Measurements from ENCODE around the gene VPS52.
"Not testable (repeated sequence)": the region's sequence is repeated elsewhere in the genome, so short reads cannot be mapped to it uniquely, and the experiment has no call there.

VPS52 gene

DNA sequence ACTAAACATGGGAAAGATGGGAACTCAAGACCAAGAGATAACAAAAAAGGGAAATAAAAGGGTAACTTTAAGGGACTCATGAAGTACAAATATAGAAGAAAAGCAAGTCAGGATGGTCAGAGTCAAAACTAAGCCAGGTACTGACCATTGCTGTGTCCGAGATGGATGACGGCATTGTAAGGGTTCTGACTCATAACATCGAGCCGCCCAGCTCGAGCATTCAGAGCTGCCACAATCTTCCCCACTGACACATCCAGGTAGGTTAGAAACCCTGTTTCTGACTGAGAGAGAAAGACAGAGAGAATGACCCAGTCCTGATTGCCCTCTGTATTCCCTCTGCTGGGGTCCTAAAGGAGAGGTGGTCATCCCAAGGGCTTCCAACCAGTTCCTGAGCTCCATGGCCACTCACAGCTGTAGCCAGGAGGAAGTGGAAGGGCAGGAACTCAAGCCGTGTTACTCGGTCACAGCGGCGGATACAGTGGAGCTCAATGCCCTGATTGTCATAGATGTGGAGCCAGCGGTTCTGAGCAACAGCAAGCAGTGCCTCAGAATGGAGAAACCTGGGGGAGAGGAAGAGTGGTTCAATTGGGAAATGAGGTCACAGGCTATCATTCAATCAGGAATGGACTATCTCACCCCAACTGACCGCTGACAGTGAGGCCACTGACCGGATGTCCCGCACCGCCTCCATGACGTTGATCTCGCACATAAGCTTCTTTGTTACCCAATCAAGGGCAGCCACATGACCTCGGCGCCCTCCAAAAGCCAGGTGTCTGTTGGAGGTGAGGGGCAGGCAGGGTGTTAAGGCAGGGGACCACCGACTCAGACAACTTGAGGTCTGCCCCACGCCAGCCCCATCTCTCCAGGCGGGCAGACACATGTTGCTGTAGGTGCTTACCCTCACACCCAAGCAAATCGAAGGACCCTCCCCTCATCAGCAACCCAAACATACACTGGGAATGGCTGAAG lies 15.6 kb upstream of the VPS52 start:
- H4K8ac ChIP-seq (ENCODE audit: low read depth, low read length), result no peak overlapping the region
- no peaks in the 10 kb centered on the region for H3K27me3 ChIP-seq (ENCODE audit: control insufficient read depth in 3 of 3, insufficient read depth in 3 of 3, low read depth in 1 of 3, low read length in 3 of 3)
- no peak for DNase-seq (ENCODE audit: low spot score)
- no peak overlapping the region for H3K18ac ChIP-seq (ENCODE audit: low read length)
- no peak overlapping the region for H3K14ac ChIP-seq (ENCODE audit: low read length)
- no peaks in the 10 kb centered on the region for H3K9me3 ChIP-seq (replicated peaks in 1 of 2; ENCODE audit: control insufficient read depth in 2 of 2, insufficient read depth in 1 of 2, low read depth in 1 of 2, low read length in 2 of 2)
- peak overlapping the region; percentile 69 for H3K23ac ChIP-seq (ENCODE audit: low read depth, low read length, poor library complexity)
- H2BK15ac ChIP-seq (ENCODE audit: low read length), result no peak overlapping the region
- H3K79me1 ChIP-seq (ENCODE audit: low read depth, low read length), result peaks cover 5% of the 10 kb centered on the region
- H2AFZ ChIP-seq (ENCODE audit: low read length), result no peak overlapping the region
- H3K4me1 ChIP-seq (ENCODE audit: control insufficient read depth in 2 of 2, insufficient read depth in 1 of 2, low read depth in 1 of 2, low read length in 2 of 2), result peaks cover 9 to 13% of the 10 kb centered on the region in 2 donors
- no peak overlapping the region for H2AK5ac ChIP-seq (ENCODE audit: low read depth, low read length)
- H2BK120ac ChIP-seq (ENCODE audit: low read depth, low read length), result no peak overlapping the region
- no peak overlapping the region for H3K4ac ChIP-seq (ENCODE audit: low read length)
- no peak overlapping the region for H4K91ac ChIP-seq (ENCODE audit: low read depth, low read length, poor library complexity)
- peaks cover 23 to 65% of the 10 kb centered on the region in 2 donors for H3K36me3 ChIP-seq (replicated peaks in 1 of 2; ENCODE audit: control insufficient read depth in 2 of 2, insufficient read depth in 2 of 2, low read length in 2 of 2)
- no peak overlapping the region for H3K4me2 ChIP-seq (ENCODE audit: insufficient read depth, low read length, poor library complexity, severe bottlenecking)
- no peak overlapping the region for H2BK12ac ChIP-seq (ENCODE audit: low read length)
- H2BK5ac ChIP-seq (ENCODE audit: low read length), result no peak overlapping the region
- H3K4me3 ChIP-seq (ENCODE audit: low read length in 2 of 2), result peak overlapping the region in 1 of 2 donors; percentile 83
- WGBS, 2 donors (ENCODE audit: extremely low coverage in 2 of 2, insufficient read length in 2 of 2, insufficient replicate concordance in 1 of 2), result no CpG with 5 or more reads among the region's 22 CpGs
- no peak overlapping the region for H3K27ac ChIP-seq (replicated peaks; ENCODE audit: low read length)
- H3K9ac ChIP-seq (ENCODE audit: low read depth, low read length, poor library complexity), result no peak overlapping the region

DNA sequence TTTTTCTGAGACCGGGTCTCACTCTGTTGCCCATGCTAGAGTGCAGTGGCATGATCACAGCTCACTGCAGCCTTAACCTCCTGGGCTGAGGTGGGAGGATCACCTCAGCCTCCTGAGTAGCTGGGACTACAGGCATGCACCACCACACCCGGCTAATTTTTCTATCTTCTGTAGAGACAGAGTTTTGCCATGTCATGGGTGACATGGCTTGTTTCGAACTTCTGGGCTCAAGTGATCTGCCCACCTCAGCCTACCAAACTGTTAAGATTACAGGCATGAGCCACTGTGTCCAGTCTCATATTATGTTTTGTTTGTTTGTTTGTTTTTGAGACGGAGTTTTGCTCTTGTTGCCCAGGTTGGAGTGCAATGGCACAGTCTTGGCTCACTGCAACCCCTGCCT lies 13.5 kb upstream of the VPS52 start:
- not testable (repeated sequence) for H3K9me3 ChIP-seq (replicated peaks in 1 of 2; ENCODE audit: control insufficient read depth in 2 of 2, insufficient read depth in 1 of 2, low read depth in 1 of 2, low read length in 2 of 2); H3K4ac ChIP-seq (ENCODE audit: low read length); H3K79me1 ChIP-seq (ENCODE audit: low read depth, low read length); H4K91ac ChIP-seq (ENCODE audit: low read depth, low read length, poor library complexity); H2BK15ac ChIP-seq (ENCODE audit: low read length); H3K27ac ChIP-seq (replicated peaks; ENCODE audit: low read length); H2AFZ ChIP-seq (ENCODE audit: low read length); DNase-seq (ENCODE audit: low spot score); H2AK5ac ChIP-seq (ENCODE audit: low read depth, low read length); H3K9ac ChIP-seq (ENCODE audit: low read depth, low read length, poor library complexity); H3K4me3 ChIP-seq (ENCODE audit: low read length in 2 of 2); H3K27me3 ChIP-seq (ENCODE audit: control insufficient read depth in 3 of 3, insufficient read depth in 3 of 3, low read depth in 1 of 3, low read length in 3 of 3); H2BK12ac ChIP-seq (ENCODE audit: low read length); H2BK5ac ChIP-seq (ENCODE audit: low read length); H3K18ac ChIP-seq (ENCODE audit: low read length); H3K4me2 ChIP-seq (ENCODE audit: insufficient read depth, low read length, poor library complexity, severe bottlenecking); H3K4me1 ChIP-seq (ENCODE audit: control insufficient read depth in 2 of 2, insufficient read depth in 1 of 2, low read depth in 1 of 2, low read length in 2 of 2); H2BK120ac ChIP-seq (ENCODE audit: low read depth, low read length); H3K14ac ChIP-seq (ENCODE audit: low read length); H3K23ac ChIP-seq (ENCODE audit: low read depth, low read length, poor library complexity); H4K8ac ChIP-seq (ENCODE audit: low read depth, low read length)
- no CpG with 5 or more reads among the region's 4 CpGs for WGBS, 2 donors (ENCODE audit: extremely low coverage in 2 of 2, insufficient read length in 2 of 2, insufficient replicate concordance in 1 of 2)
- H3K36me3 ChIP-seq (replicated peaks in 1 of 2; ENCODE audit: control insufficient read depth in 2 of 2, insufficient read depth in 2 of 2, low read length in 2 of 2), result peaks cover 22 to 60% of the 10 kb centered on the region in 2 donors

GRCh38 chr6:33280539-33280938 lies 8.9 kb upstream of the VPS52 start:
- H3K79me1 ChIP-seq (ENCODE audit: low read depth, low read length), result peaks cover 2% of the 10 kb centered on the region
- H3K27ac ChIP-seq (replicated peaks; ENCODE audit: low read length), result no peak overlapping the region
- H3K4me3 ChIP-seq (ENCODE audit: low read length in 2 of 2), result no peak overlapping the region
- DNase-seq (ENCODE audit: low spot score), result no peak
- no peak overlapping the region for H3K4ac ChIP-seq (ENCODE audit: low read length)
- peaks cover 7 to 8% of the 10 kb centered on the region in 2 donors for H3K4me1 ChIP-seq (ENCODE audit: control insufficient read depth in 2 of 2, insufficient read depth in 1 of 2, low read depth in 1 of 2, low read length in 2 of 2)
- H2BK15ac ChIP-seq (ENCODE audit: low read length), result no peak overlapping the region
- no peak overlapping the region for H2BK12ac ChIP-seq (ENCODE audit: low read length)
- H3K14ac ChIP-seq (ENCODE audit: low read length), result no peak overlapping the region
- no peak overlapping the region for H3K9ac ChIP-seq (ENCODE audit: low read depth, low read length, poor library complexity)
- no peak overlapping the region for H3K4me2 ChIP-seq (ENCODE audit: insufficient read depth, low read length, poor library complexity, severe bottlenecking)
- no peaks in the 10 kb centered on the region for H3K27me3 ChIP-seq (ENCODE audit: control insufficient read depth in 3 of 3, insufficient read depth in 3 of 3, low read depth in 1 of 3, low read length in 3 of 3)
- no peak overlapping the region for H2AK5ac ChIP-seq (ENCODE audit: low read depth, low read length)
- peak overlapping the region; percentile 82 for H2BK5ac ChIP-seq (ENCODE audit: low read length)
- H3K9me3 ChIP-seq (replicated peaks in 1 of 2; ENCODE audit: control insufficient read depth in 2 of 2, insufficient read depth in 1 of 2, low read depth in 1 of 2, low read length in 2 of 2), result no peaks in the 10 kb centered on the region
- no peak overlapping the region for H2AFZ ChIP-seq (ENCODE audit: low read length)
- no peak overlapping the region for H4K8ac ChIP-seq (ENCODE audit: low read depth, low read length)
- H3K18ac ChIP-seq (ENCODE audit: low read length), result no peak overlapping the region
- no peak overlapping the region for H4K91ac ChIP-seq (ENCODE audit: low read depth, low read length, poor library complexity)
- WGBS, 2 donors (ENCODE audit: extremely low coverage in 2 of 2, insufficient read length in 2 of 2, insufficient replicate concordance in 1 of 2), result no CpG with 5 or more reads among the region's 6 CpGs
- H2BK120ac ChIP-seq (ENCODE audit: low read depth, low read length), result no peak overlapping the region
- H3K23ac ChIP-seq (ENCODE audit: low read depth, low read length, poor library complexity), result peak overlapping the region; percentile 73
- peaks cover 33 to 74% of the 10 kb centered on the region in 2 donors for H3K36me3 ChIP-seq (replicated peaks in 1 of 2; ENCODE audit: control insufficient read depth in 2 of 2, insufficient read depth in 2 of 2, low read length in 2 of 2)

DNA sequence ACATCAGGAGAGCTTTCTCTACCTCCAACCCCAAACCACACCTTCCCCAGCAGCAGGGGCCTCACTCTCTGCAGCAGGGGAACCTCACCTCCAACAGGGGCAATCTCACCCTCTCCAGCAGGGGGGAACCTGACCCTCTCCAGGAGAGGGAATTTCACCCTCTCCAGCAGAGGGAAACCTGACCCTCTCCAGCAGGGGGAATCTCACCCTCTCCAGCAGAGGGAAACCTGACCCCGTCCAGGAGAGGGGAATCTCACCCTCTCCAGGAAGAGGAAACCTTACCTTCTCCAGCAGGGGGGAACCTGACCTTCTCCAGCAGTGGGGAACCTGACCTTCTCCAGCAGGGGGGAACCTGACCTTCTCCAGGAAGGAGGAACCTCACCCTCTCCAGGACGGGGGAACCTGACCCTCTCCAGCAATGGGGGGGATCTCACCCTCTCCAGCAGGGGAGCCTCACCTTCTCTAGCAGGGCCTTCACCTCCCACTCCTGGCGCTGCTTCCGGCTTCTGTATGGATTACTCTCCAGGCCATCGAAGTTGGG lies 8.4 kb upstream of the VPS52 start:
- no CpG with 5 or more reads among the region's 5 CpGs for WGBS, 2 donors (ENCODE audit: extremely low coverage in 2 of 2, insufficient read length in 2 of 2, insufficient replicate concordance in 1 of 2)
- Histone ChIP-seq H3K27ac (replicated peaks; ENCODE audit: low read length) (no peak overlapping the region), H2BK5ac (ENCODE audit: low read length) (no peak overlapping the region), H2AFZ (ENCODE audit: low read length) (no peak overlapping the region), H3K4me3 (ENCODE audit: low read length in 2 of 2) (no peak overlapping the region), H3K4me1 (ENCODE audit: control insufficient read depth in 2 of 2, insufficient read depth in 1 of 2, low read depth in 1 of 2, low read length in 2 of 2) (peaks cover 7 to 8% of the 10 kb centered on the region in 2 donors), H3K4me2 (ENCODE audit: insufficient read depth, low read length, poor library complexity, severe bottlenecking) (no peak overlapping the region), H3K9me3 (replicated peaks in 1 of 2; ENCODE audit: control insufficient read depth in 2 of 2, insufficient read depth in 1 of 2, low read depth in 1 of 2, low read length in 2 of 2) (no peaks in the 10 kb centered on the region), H4K8ac (ENCODE audit: low read depth, low read length) (no peak overlapping the region), H3K23ac (ENCODE audit: low read depth, low read length, poor library complexity) (no peak overlapping the region), H2BK15ac (ENCODE audit: low read length) (no peak overlapping the region), H3K9ac (ENCODE audit: low read depth, low read length, poor library complexity) (no peak overlapping the region), H3K18ac (ENCODE audit: low read length) (no peak overlapping the region), H2AK5ac (ENCODE audit: low read depth, low read length) (no peak overlapping the region), H3K27me3 (ENCODE audit: control insufficient read depth in 3 of 3, insufficient read depth in 3 of 3, low read depth in 1 of 3, low read length in 3 of 3) (no peaks in the 10 kb centered on the region), H3K36me3 (replicated peaks in 1 of 2; ENCODE audit: control insufficient read depth in 2 of 2, insufficient read depth in 2 of 2, low read length in 2 of 2) (peaks cover 38 to 75% of the 10 kb centered on the region in 2 donors), H3K14ac (ENCODE audit: low read length) (no peak overlapping the region), H2BK12ac (ENCODE audit: low read length) (no peak overlapping the region), H3K79me1 (ENCODE audit: low read depth, low read length) (peaks cover 2% of the 10 kb centered on the region), H3K4ac (ENCODE audit: low read length) (no peak overlapping the region), H2BK120ac (ENCODE audit: low read depth, low read length) (no peak overlapping the region), H4K91ac (ENCODE audit: low read depth, low read length, poor library complexity) (no peak overlapping the region)
- no peak for DNase-seq (ENCODE audit: low spot score)

Data from neuronal stem cell (in vitro differentiated cells).